Suprapubic skin (tissue), 4 donors: Measurements from ENCODE around the gene TSC22D3. TPM values are rescaled to one million over a fixed set of nuclear protein-coding genes. Genes with fewer than 3 reads are reported as not detected.

Source experiments
- DNase-seq, 2 donors: peaks; one replicate each; pipeline ENCODE4 v3.0.0-alpha.2; 2019; ENCODE audit warnings: low spot score in 2 of 2
- H3K27ac ChIP-seq: fragments of 200-600 bp; sonication (generic); one replicate; pipeline ENCODE4 v1.5.1; 2019
- H3K27me3 ChIP-seq: fragments of 200-600 bp; sonication (generic); one replicate; pipeline ENCODE4 v1.5.1; 2019
- H3K36me3 ChIP-seq: fragments of 200-600 bp; sonication (generic); one replicate; pipeline ENCODE4 v1.5.1; 2019
- H3K4me1 ChIP-seq: fragments of 200-600 bp; sonication (generic); one replicate; pipeline ENCODE4 v1.5.1; 2019
- H3K4me3 ChIP-seq: fragments of 200-600 bp; sonication (generic); one replicate; pipeline ENCODE4 v1.5.1; 2019; ENCODE audit warnings: mild to moderate bottlenecking
- H3K9me3 ChIP-seq: fragments of 200-600 bp; sonication (generic); one replicate; pipeline ENCODE4 v1.5.1; 2019
- EP300 ChIP-seq: sonication (generic); formaldehyde crosslinking; IDR thresholded peaks from one replicate; pipeline ENCODE4 v1.6.1; 2017; ENCODE audit warnings: antibody characterized with exemption
- POLR2A ChIP-seq, 2 donors: fragments of 450-650 bp; IDR thresholded peaks; one replicate each; pipeline ENCODE4 v1.6.1; 2017; ENCODE audit warnings: antibody characterized with exemption in 2 of 2, mild to moderate bottlenecking in 2 of 2, moderate library complexity in 2 of 2
- POLR2AphosphoS5 ChIP-seq, 3 donors: sonication (generic); formaldehyde crosslinking; IDR thresholded peaks; one replicate each; pipeline ENCODE4 v1.6.1; 2017; ENCODE audit warnings: antibody characterized with exemption in 3 of 3
- WGBS: methylation state at CpG from one replicate; pipeline ENCODE4 v1.1.5; 2018; 5-methylcytosine and 5-hydroxymethylcytosine counted together
- total RNA-seq, 4 donors: library from RNA; depleted of rRNA; stranded (reverse); fragments of >200 nt; gene quantifications; one replicate each; pipeline ENCODE4 v1.1.0, GENCODE V29; 2016
- TF ChIP-seq, protein P1 (sequence below), 2 donors: fragments of 200-600 bp in 1 of 2; fragments of 450-650 bp in 1 of 2; sonication (generic) in 1 of 2; IDR thresholded peaks; one replicate each; pipeline ENCODE4 v1.5.1; 2016 to 2019; ENCODE audit warnings: antibody characterized with exemption in 2 of 2, mild to moderate bottlenecking in 1 of 2, moderate library complexity in 1 of 2

Gene TSC22D3
- total RNA-seq, 4 donors from 2014 or later = 487 to 1,035 (median 681) TPM

DNA sequence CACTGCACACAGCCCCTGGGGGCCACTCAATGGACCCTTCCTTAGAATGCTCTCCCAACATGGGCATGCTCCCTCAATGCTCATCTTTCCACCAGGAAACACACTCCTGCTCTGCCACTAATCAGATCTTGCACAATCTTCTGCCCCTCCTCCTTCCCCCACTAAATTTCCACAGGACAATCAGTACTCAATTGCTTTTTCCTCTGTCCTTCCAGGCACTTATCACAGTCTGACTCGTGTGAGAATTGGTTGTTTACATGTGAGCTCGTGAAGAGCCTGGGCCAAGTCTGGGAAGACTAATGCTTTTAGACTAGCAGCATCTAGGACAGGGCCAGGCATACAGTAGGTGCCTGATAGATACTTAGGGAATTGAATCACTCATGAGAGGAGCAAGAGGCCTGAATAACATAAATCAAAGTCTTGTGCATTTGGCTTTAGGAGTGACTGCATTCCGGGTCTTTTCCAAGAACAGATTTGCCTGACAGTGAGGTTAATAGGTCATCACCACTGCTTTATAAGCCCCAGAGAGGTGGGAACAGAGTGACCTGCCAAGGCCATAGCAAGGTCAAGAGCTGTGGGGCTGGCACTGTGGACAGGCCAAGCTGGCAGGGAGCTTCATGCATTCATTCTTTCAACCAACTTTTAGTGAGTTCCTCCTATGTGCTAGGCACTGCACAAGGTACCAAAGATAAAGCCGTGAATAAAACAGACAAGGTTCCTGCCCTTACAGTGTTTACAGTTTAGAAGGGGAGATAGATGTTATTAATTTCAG, 92.3 kb downstream of the TSC22D3 start:
- Histone ChIP-seq H3K9me3 (no peaks in the 10 kb centered on the region), H3K36me3 (no peaks in the 10 kb centered on the region), H3K27ac (peak overlapping the region; percentile 75), H3K27me3 (no peaks in the 10 kb centered on the region), H3K4me1 (peaks cover 53% of the 10 kb centered on the region), H3K4me3 (no peak overlapping the region)
- peak in 1 of 2 donors; percentile 64 for DNase-seq
- 39% methylated on average over 3 of the region's 4 CpGs for WGBS
- TF ChIP-seq EP300 (peak; percentile 50), POLR2AphosphoS5 (IDR thresholded peaks at IDR 0.05) (peak; percentile 39 to 74 (median 74)), POLR2A (IDR thresholded peaks at IDR 0.05) (no peak)
- TF ChIP-seq, protein P1, sequence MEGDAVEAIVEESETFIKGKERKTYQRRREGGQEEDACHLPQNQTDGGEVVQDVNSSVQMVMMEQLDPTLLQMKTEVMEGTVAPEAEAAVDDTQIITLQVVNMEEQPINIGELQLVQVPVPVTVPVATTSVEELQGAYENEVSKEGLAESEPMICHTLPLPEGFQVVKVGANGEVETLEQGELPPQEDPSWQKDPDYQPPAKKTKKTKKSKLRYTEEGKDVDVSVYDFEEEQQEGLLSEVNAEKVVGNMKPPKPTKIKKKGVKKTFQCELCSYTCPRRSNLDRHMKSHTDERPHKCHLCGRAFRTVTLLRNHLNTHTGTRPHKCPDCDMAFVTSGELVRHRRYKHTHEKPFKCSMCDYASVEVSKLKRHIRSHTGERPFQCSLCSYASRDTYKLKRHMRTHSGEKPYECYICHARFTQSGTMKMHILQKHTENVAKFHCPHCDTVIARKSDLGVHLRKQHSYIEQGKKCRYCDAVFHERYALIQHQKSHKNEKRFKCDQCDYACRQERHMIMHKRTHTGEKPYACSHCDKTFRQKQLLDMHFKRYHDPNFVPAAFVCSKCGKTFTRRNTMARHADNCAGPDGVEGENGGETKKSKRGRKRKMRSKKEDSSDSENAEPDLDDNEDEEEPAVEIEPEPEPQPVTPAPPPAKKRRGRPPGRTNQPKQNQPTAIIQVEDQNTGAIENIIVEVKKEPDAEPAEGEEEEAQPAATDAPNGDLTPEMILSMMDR (IDR thresholded peaks at IDR 0.05) = no peak

DNA sequence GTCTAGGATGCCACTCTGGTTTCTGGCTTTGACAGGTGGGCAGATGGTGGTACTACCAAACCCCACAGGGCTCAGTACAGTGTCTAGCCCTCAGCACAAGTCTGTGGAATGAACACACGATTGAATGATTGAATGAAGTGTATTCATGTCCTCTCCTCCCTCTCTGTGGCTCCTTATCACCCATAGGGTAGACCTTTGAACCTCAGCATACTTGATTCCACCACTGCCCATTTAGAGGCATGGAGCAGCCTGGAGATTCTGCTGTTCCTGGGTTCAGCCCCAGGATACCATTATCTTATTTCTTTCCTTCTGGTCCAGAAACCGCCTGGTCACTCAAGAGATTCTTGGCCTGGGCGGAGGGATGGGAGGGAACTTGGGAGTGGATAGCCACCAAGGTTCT, 93.3 kb downstream of the TSC22D3 start:
- Histone ChIP-seq H3K27ac (peak overlapping the region; percentile 75), H3K4me1 (peaks cover 64% of the 10 kb centered on the region), H3K27me3 (no peaks in the 10 kb centered on the region), H3K4me3 (no peak overlapping the region), H3K9me3 (no peaks in the 10 kb centered on the region), H3K36me3 (no peaks in the 10 kb centered on the region)
- 84% methylated on average over 3 of the region's 3 CpGs for WGBS
- TF ChIP-seq EP300 (no peak), POLR2A (IDR thresholded peaks at IDR 0.05) (no peak), POLR2AphosphoS5 (IDR thresholded peaks at IDR 0.05) (no peak)
- TF ChIP-seq, protein P1 (IDR thresholded peaks at IDR 0.05) = no peak
- DNase-seq = peak in 1 of 2 donors; percentile 13

DNA sequence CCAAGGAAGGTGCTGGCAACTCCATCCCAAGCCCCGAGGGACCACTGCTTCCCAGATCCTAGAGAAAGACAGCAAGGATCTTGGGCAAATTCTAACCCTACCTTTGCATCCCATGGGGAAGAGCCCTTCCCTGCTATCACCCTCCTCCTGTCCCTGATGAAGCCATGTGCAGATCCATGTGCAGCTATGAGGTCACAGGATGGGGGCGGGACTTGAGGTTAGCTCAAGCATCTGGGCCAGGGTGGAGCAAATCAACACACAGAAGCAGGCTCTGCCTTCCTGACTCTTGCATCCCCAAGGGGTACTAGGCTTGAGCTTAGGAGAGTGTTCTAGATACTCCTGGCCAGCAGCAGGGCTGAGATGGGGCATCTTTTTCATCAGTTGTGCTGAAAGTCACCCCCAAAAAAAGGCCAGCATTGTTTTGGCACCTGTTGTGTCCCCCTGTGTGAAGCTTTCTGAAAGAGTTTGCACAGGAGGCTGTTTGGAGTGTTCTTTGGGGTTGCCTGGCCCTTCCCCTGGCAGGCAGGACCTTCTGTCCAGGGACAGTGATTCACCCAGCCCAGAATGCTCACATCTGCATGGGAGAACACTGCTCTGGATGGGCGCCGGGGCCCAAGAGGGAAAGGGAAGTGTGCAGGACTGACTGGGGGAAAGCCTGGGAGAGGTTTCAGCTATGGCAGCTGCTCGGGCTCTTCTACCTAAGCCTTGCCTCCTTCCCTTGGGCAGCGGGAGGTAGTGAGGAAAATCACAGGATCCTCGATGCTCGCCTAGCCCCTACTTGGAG, 96.4 kb downstream of the TSC22D3 start:
- 83% methylated on average over 7 of the region's 8 CpGs for WGBS
- H3K36me3 ChIP-seq = no peaks in the 10 kb centered on the region
- peak overlapping the region; percentile 99 for H3K27ac ChIP-seq
- no peak overlapping the region for H3K4me3 ChIP-seq
- peaks cover 62% of the 10 kb centered on the region for H3K4me1 ChIP-seq
- peak; percentile 90 to 92 for DNase-seq
- H3K9me3 ChIP-seq = no peaks in the 10 kb centered on the region
- no peaks in the 10 kb centered on the region for H3K27me3 ChIP-seq
- TF ChIP-seq EP300 (no peak), POLR2AphosphoS5 (IDR thresholded peaks at IDR 0.05) (peak in 1 of 3 donors; percentile 38)

DNA sequence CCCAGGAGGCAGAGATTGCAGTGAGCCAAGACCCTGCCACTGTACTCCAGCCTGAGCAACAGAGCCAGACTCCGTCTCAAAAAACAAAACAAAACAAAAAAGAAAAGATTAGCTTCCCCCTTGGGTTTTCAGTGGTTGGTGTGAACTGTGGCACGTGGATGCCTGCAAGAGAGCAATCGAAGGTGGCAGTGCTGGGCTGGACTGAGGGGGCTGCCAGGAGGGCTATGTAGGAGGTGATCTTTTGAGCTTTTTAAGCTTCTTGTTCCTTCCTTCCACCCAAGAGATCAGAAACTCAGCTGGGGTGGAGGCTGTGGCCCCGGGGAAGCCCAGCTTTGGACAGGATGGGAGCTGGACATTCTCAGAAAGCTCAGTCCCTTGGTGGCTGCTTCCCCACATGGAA, 97.7 kb downstream of the TSC22D3 start:
- no peaks in the 10 kb centered on the region for H3K9me3 ChIP-seq
- peak overlapping the region; percentile 99 for H3K27ac ChIP-seq
- WGBS = 53% methylated on average over 4 of the region's 4 CpGs
- TF ChIP-seq, protein P1 (IDR thresholded peaks at IDR 0.05) = no peak
- TF ChIP-seq POLR2A (IDR thresholded peaks at IDR 0.05) = no peak
- no peak for TF ChIP-seq POLR2AphosphoS5 (IDR thresholded peaks at IDR 0.05)
- no peak for TF ChIP-seq EP300
- H3K27me3 ChIP-seq = no peaks in the 10 kb centered on the region
- H3K36me3 ChIP-seq = no peaks in the 10 kb centered on the region
- peaks cover 60% of the 10 kb centered on the region for H3K4me1 ChIP-seq
- H3K4me3 ChIP-seq = no peak overlapping the region
- no peak for DNase-seq

DNA sequence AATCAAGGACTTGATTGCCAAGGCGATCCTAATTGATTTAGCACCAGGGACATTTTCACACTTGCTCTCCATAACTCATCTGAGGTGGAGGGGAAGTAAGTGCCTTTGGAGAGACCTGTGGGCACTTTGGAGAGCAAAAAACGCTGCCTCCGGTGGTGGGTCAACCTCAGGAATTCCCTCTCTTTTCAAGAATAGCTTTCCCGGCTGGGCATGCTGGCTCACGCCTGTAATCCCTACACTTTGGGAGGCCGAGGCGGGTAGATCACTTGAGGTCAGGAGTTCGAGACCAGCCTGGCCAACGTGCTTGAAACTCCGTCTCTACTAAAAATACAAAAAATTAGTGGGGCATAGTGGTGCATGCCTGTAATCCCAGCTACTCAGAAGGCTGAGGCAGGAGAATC, 98.1 kb downstream of the TSC22D3 start:
- Histone ChIP-seq H3K27ac (peak overlapping the region; percentile 99), H3K4me3 (peak overlapping the region; percentile 56), H3K9me3 (no peaks in the 10 kb centered on the region), H3K36me3 (no peaks in the 10 kb centered on the region), H3K4me1 (peaks cover 56% of the 10 kb centered on the region), H3K27me3 (no peaks in the 10 kb centered on the region)
- DNase-seq = no peak
- TF ChIP-seq POLR2A (IDR thresholded peaks at IDR 0.05) = no peak
- TF ChIP-seq EP300 = no peak
- TF ChIP-seq POLR2AphosphoS5 (IDR thresholded peaks at IDR 0.05) = no peak
- TF ChIP-seq, protein P1 (IDR thresholded peaks at IDR 0.05) = no peak
- WGBS = 30% methylated on average over 10 of the region's 10 CpGs
